ENCODE measurements around the gene MORC4. TPM values are rescaled to one million over a fixed set of nuclear protein-coding genes. Genes with fewer than 3 reads are reported as not detected.

MORC4 gene
- total RNA-seq, 1 donor from 2014 or later = 10.8 TPM

- Histone ChIP-seq H3K36me3 (no peaks in the 10 kb centered on the region), H3K4me1 (no peaks in the 10 kb centered on the region), H3K4me3 (no peak overlapping the region), H3K27me3 (ENCODE audit: low read depth) (no peaks in the 10 kb centered on the region), H3K27ac (no peak overlapping the region), H3K9me3 (no peaks in the 10 kb centered on the region)
- no peak for TF ChIP-seq CTCF (IDR thresholded peaks at IDR 0.05)
- intact Hi-C loops (cut with DNase I) = no loop called here
- ATAC-seq (no peak), DNase-seq (no peak)
Observed at GRCh38 chrX:107008034-107008433, 8.0 kb upstream of the MORC4 start.

GRCh38 chrX:106999002-106999975, 723 bp downstream of the MORC4 start:
- Histone ChIP-seq H3K4me3 (peak overlapping the region; percentile 64), H3K9me3 (no peaks in the 10 kb centered on the region), H3K4me1 (no peaks in the 10 kb centered on the region), H3K27me3 (ENCODE audit: low read depth) (no peaks in the 10 kb centered on the region), H3K36me3 (no peaks in the 10 kb centered on the region), H3K27ac (peak overlapping the region; percentile 49)
- DNase-seq = peak; percentile 53
- peak; percentile 74 to 76 for ATAC-seq
- intact Hi-C loops (cut with DNase I) = no loop called here
- peak; percentile 43 for TF ChIP-seq CTCF (IDR thresholded peaks at IDR 0.05)

GRCh38 chrX:106997611-106998010, 2.4 kb downstream of the MORC4 start:
- Histone ChIP-seq H3K36me3 (no peaks in the 10 kb centered on the region), H3K27ac (no peak overlapping the region), H3K9me3 (no peaks in the 10 kb centered on the region), H3K4me1 (no peaks in the 10 kb centered on the region), H3K4me3 (no peak overlapping the region), H3K27me3 (ENCODE audit: low read depth) (no peaks in the 10 kb centered on the region)
- DNase-seq (no peak), ATAC-seq (no peak)
- TF ChIP-seq CTCF (IDR thresholded peaks at IDR 0.05) = no peak
- intact Hi-C loops (cut with DNase I) = no loop called here

GRCh38 chrX:106995678-106996077, 4.3 kb downstream of the MORC4 start:
- ATAC-seq = no peak
- H3K27me3 ChIP-seq (ENCODE audit: low read depth) = no peaks in the 10 kb centered on the region
- H3K27ac ChIP-seq = no peak overlapping the region

GRCh38 chrX:106987488-106987887, 12.5 kb downstream of the MORC4 start:
- no peaks in the 10 kb centered on the region for H3K9me3 ChIP-seq
- no peaks in the 10 kb centered on the region for H3K36me3 ChIP-seq
- no peak for TF ChIP-seq CTCF (IDR thresholded peaks at IDR 0.05)
- ATAC-seq (no peak), DNase-seq (no peak)
- no peak overlapping the region for H3K27ac ChIP-seq
- intact Hi-C loops (cut with DNase I) = no loop called here
- H3K4me3 ChIP-seq = no peak overlapping the region
- H3K4me1 ChIP-seq = no peaks in the 10 kb centered on the region
- H3K27me3 ChIP-seq (ENCODE audit: low read depth) = no peaks in the 10 kb centered on the region

More at GRCh38 chrX:106995678-106996077, 4.3 kb downstream of the MORC4 start:
- Histone ChIP-seq H3K36me3 (no peaks in the 10 kb centered on the region), H3K4me1 (no peaks in the 10 kb centered on the region), H3K4me3 (no peak overlapping the region), H3K9me3 (no peaks in the 10 kb centered on the region)
- no peak for TF ChIP-seq CTCF (IDR thresholded peaks at IDR 0.05)
- no peak for DNase-seq
- intact Hi-C loops (cut with DNase I) = no loop called here

All from lower lobe of right lung (tissue), 2 donors.